Smooth muscle cell (in vitro differentiated cells): ENCODE data around the gene SFTPB. TPM values are rescaled to one million over a fixed set of nuclear protein-coding genes. Genes with fewer than 3 reads are reported as not detected.
"Not testable (repeated sequence)": the region's sequence is repeated elsewhere in the genome, so short reads cannot be mapped to it uniquely, and the experiment has no call there.

Experiments
- DNase-seq: peaks from one replicate; lab custom pipeline; 2025; ENCODE audit not compliant: unreplicated experiment; lab: John Stamatoyannopoulos, UW
- H2AFZ ChIP-seq: fragments of 200-600 bp; sonication (generic); 2 replicates; pipeline ENCODE4 v1.6.0; 2016; ENCODE audit warnings: antibody characterized with exemption, low read depth, mild to moderate bottlenecking
- H3F3A ChIP-seq: fragments of 200-600 bp; sonication (generic); 2 replicates; pipeline ENCODE4 v1.6.0; 2017; ENCODE audit warnings: antibody characterized with exemption, low read depth
- H3K27ac ChIP-seq: fragments of 200-600 bp; sonication (generic); 2 replicates; pipeline ENCODE4 v1.5.1; 2016; ENCODE audit warnings: low read depth, mild to moderate bottlenecking
- H3K27me3 ChIP-seq: fragments of 200-600 bp; sonication (generic); 2 replicates; pipeline ENCODE4 v1.6.1; 2016; ENCODE audit warnings: low read depth, mild to moderate bottlenecking
- H3K36me3 ChIP-seq: fragments of 200-600 bp; sonication (generic); 2 replicates; pipeline ENCODE4 v1.5.1; 2016; ENCODE audit warnings: low read depth
- H3K4me1 ChIP-seq: fragments of 200-600 bp; sonication (generic); 2 replicates; pipeline ENCODE4 v1.5.1; 2016; ENCODE audit warnings: low read depth
- H3K4me2 ChIP-seq: fragments of 200-600 bp; sonication (generic); 2 replicates; pipeline ENCODE4 v1.6.0; 2016; ENCODE audit warnings: mild to moderate bottlenecking
- H3K4me3 ChIP-seq: fragments of 200-600 bp; sonication (generic); 2 replicates; pipeline ENCODE4 v1.5.1; 2016; ENCODE audit warnings: mild to moderate bottlenecking
- H3K79me2 ChIP-seq: fragments of 200-600 bp; sonication (generic); 2 replicates; pipeline ENCODE4 v1.6.0; 2016; ENCODE audit warnings: low read depth, mild to moderate bottlenecking
- H3K9ac ChIP-seq: fragments of 200-600 bp; sonication (generic); 2 replicates; pipeline ENCODE4 v1.6.0; 2016; ENCODE audit warnings: low read depth
- H3K9me3 ChIP-seq: fragments of 200-600 bp; sonication (generic); replicated peaks from 2 replicates; pipeline ENCODE4 v1.5.1; 2016; ENCODE audit warnings: low read depth
- H4K20me1 ChIP-seq: fragments of 200-600 bp; sonication (generic); 2 replicates; pipeline ENCODE4 v1.6.0; 2016; ENCODE audit warnings: low read depth
- CTCF ChIP-seq: fragments of 200-600 bp; sonication (generic); IDR thresholded peaks from 2 replicates; pipeline ENCODE4 v1.5.1; 2017; ENCODE audit warnings: borderline replicate concordance, mild to moderate bottlenecking, antibody characterized with exemption; ENCODE audit not compliant: insufficient read depth, poor library complexity, severe bottlenecking
- WGBS: methylation state at CpG from one replicate; pipeline ENCODE4 v1.1.7; 2016; ENCODE audit warnings: low lambda C conversion rate; 5-methylcytosine and 5-hydroxymethylcytosine counted together
- polyA plus RNA-seq: library from polyadenylated mRNA; unstranded; fragments of >200 nt; fragmentation: Nextera tagmentation; extraction: Ambion mirVana; gene quantifications from 2 replicates; pipeline ENCODE4 v1.2.1, GENCODE V29; 2016
- total RNA-seq: library from RNA; depleted of rRNA; stranded (reverse); fragments of >200 nt; gene quantifications from 2 replicates; pipeline ENCODE4 v1.2.3, GENCODE V29; 2014

The SFTPB gene
- total and polyA plus RNA-seq, 2 experiments from 2014 or later = not detected

- no peaks in the 10 kb centered on the region for H3K27me3 ChIP-seq
- no peaks in the 10 kb centered on the region for H3K9me3 ChIP-seq
- no peak for TF ChIP-seq CTCF
- H3K27ac ChIP-seq = no peak overlapping the region
- H4K20me1 ChIP-seq = no peaks in the 10 kb centered on the region
- no peak overlapping the region for H3K4me2 ChIP-seq
- no peak overlapping the region for H2AFZ ChIP-seq
- no peak for DNase-seq
- H3K9ac ChIP-seq = no peak overlapping the region
- no peaks in the 10 kb centered on the region for H3K79me2 ChIP-seq
- peaks cover 12% of the 10 kb centered on the region for H3K4me1 ChIP-seq
- no peaks in the 10 kb centered on the region for H3F3A ChIP-seq
- H3K36me3 ChIP-seq = no peaks in the 10 kb centered on the region
- 88% methylated on average over 8 of the region's 8 CpGs for WGBS
- no peak overlapping the region for H3K4me3 ChIP-seq
These were observed 46.8 kb upstream of the SFTPB start for GRCh38 chr2:85714841-85715240.

- not testable (repeated sequence) for H3K27me3 ChIP-seq, DNase-seq, H3K4me3 ChIP-seq, H3K4me2 ChIP-seq, H3K79me2 ChIP-seq, H3K27ac ChIP-seq, H3K36me3 ChIP-seq, H3F3A ChIP-seq, H4K20me1 ChIP-seq, H3K9ac ChIP-seq, H3K9me3 ChIP-seq, H2AFZ ChIP-seq
- peaks cover 12% of the 10 kb centered on the region for H3K4me1 ChIP-seq
- 95% methylated on average over 7 of the region's 7 CpGs for WGBS
These were observed 46.4 kb upstream of the SFTPB start for GRCh38 chr2:85714421-85714820.

- TF ChIP-seq CTCF = no peak
- 97% methylated on average over 5 of the region's 5 CpGs for WGBS
- H3K9me3 ChIP-seq = no peaks in the 10 kb centered on the region
- no peaks in the 10 kb centered on the region for H3K79me2 ChIP-seq
- H4K20me1 ChIP-seq = no peaks in the 10 kb centered on the region
- H3K4me1 ChIP-seq = peaks cover 12% of the 10 kb centered on the region
- H3K27me3 ChIP-seq = no peaks in the 10 kb centered on the region
- H3K9ac ChIP-seq = no peak overlapping the region
- no peak for DNase-seq
- H3K36me3 ChIP-seq = no peaks in the 10 kb centered on the region
- no peaks in the 10 kb centered on the region for H3F3A ChIP-seq
- no peak overlapping the region for H2AFZ ChIP-seq
- H3K4me3 ChIP-seq = no peak overlapping the region
- H3K27ac ChIP-seq = no peak overlapping the region
- H3K4me2 ChIP-seq = no peak overlapping the region
These were observed 45.8 kb upstream of the SFTPB start for GRCh38 chr2:85713836-85714235.

- Histone ChIP-seq H3K27ac (no peak overlapping the region), H3K79me2 (no peaks in the 10 kb centered on the region), H3K4me3 (no peak overlapping the region), H4K20me1 (no peaks in the 10 kb centered on the region), H3K4me2 (no peak overlapping the region), H2AFZ (no peak overlapping the region), H3K9me3 (no peaks in the 10 kb centered on the region), H3K4me1 (peaks cover 12% of the 10 kb centered on the region), H3K27me3 (peaks cover 2% of the 10 kb centered on the region), H3F3A (no peaks in the 10 kb centered on the region), H3K9ac (no peak overlapping the region), H3K36me3 (no peaks in the 10 kb centered on the region)
- TF ChIP-seq CTCF = no peak
- WGBS = 72% methylated on average over 9 of the region's 9 CpGs
- no peak for DNase-seq
These were observed 45.0 kb upstream of the SFTPB start for GRCh38 chr2:85712849-85713612.
